Ascending aorta (tissue), 2 donors: ENCODE data around the gene AKIRIN2. TPM values are rescaled to one million over a fixed set of nuclear protein-coding genes. Genes with fewer than 3 reads are reported as not detected.

Source experiments
- DNase-seq, 2 donors: peaks; one replicate each; pipeline ENCODE4 v3.0.0-alpha.2; 2019; ENCODE audit warnings: low spot score in 2 of 2
- H3K27ac ChIP-seq, 2 donors: fragments of 200-600 bp; sonication (generic); one replicate each; pipeline ENCODE4 v1.5.1; 2016 to 2017; ENCODE audit warnings: mild to moderate bottlenecking in 1 of 2
- H3K27me3 ChIP-seq: fragments of 200-600 bp; sonication (generic); one replicate; pipeline ENCODE4 v1.5.1; 2017
- H3K36me3 ChIP-seq, 2 donors: fragments of 200-600 bp; sonication (generic); one replicate each; pipeline ENCODE4 v1.5.1; 2016
- H3K4me1 ChIP-seq, 2 donors: fragments of 200-600 bp; sonication (generic); one replicate each; pipeline ENCODE4 v1.5.1; 2016 to 2017; ENCODE audit warnings: mild to moderate bottlenecking in 1 of 2
- H3K4me3 ChIP-seq, 2 donors: fragments of 200-600 bp; sonication (generic); one replicate each; pipeline ENCODE4 v1.5.1; 2016 to 2017; ENCODE audit warnings: mild to moderate bottlenecking in 1 of 2
- H3K9me3 ChIP-seq, 2 donors: fragments of 200-600 bp; sonication (generic); one replicate each; pipeline ENCODE4 v1.5.1; 2016
- CTCF ChIP-seq, 3 experiments: fragments of 200-600 bp in 2 of 3; fragments of 450-650 bp in 1 of 3; sonication (generic) in 2 of 3; IDR thresholded peaks; one replicate each; pipeline ENCODE4 v1.5.1; 2016 to 2019; ENCODE audit warnings: antibody characterized with exemption in 3 of 3, mild to moderate bottlenecking in 1 of 3, moderate library complexity in 1 of 3
- intact Hi-C: fragments of 100-400 bp; cut with DNase I; formaldehyde crosslinking; loops from one replicate; pipeline ENCODE4 v1.15.1; 2023
- total RNA-seq: library from RNA; depleted of rRNA; stranded (reverse); fragments of >200 nt; gene quantifications from one replicate; pipeline ENCODE4 v1.1.0, GENCODE V29; 2016

AKIRIN2 gene
- total RNA-seq, 1 donor from 2014 or later: 39.1 TPM

- DNase-seq: no peak
- Histone ChIP-seq H3K4me1 (peaks cover 0 to 5% of the 10 kb centered on the region in 2 donors), H3K27me3 (no peaks in the 10 kb centered on the region), H3K4me3 (no peak overlapping the region), H3K27ac (peak overlapping the region in 1 of 2 donors; percentile 23), H3K9me3 (no peaks in the 10 kb centered on the region), H3K36me3 (peaks cover 0 to 13% of the 10 kb centered on the region in 2 donors)
- no peak for TF ChIP-seq CTCF (IDR thresholded peaks at IDR 0.05)
- intact Hi-C loops: no loop called here
Measured at GRCh38 chr6:87664921-87665485, 37.0 kb downstream of the AKIRIN2 start.

- TF ChIP-seq CTCF (IDR thresholded peaks at IDR 0.05): no peak
- DNase-seq: no peak
- H3K9me3 ChIP-seq: no peaks in the 10 kb centered on the region
- peaks cover 0 to 12% of the 10 kb centered on the region in 2 donors for H3K4me1 ChIP-seq
- peaks cover 0 to 8% of the 10 kb centered on the region in 2 donors for H3K36me3 ChIP-seq
- H3K27me3 ChIP-seq: no peaks in the 10 kb centered on the region
- H3K4me3 ChIP-seq: no peak overlapping the region
- intact Hi-C loops: no loop called here
- H3K27ac ChIP-seq: no peak overlapping the region
Measured at GRCh38 chr6:87663434-87663833, 38.6 kb downstream of the AKIRIN2 start.

GRCh38 chr6:87661503-87661902, 40.5 kb downstream of the AKIRIN2 start:
- Histone ChIP-seq H3K27me3 (no peaks in the 10 kb centered on the region), H3K4me3 (no peak overlapping the region), H3K9me3 (no peaks in the 10 kb centered on the region), H3K4me1 (peaks cover 0 to 13% of the 10 kb centered on the region in 2 donors), H3K27ac (peak overlapping the region; percentile 21 to 38), H3K36me3 (peaks cover 0 to 9% of the 10 kb centered on the region in 2 donors)
- no peak for TF ChIP-seq CTCF (IDR thresholded peaks at IDR 0.05)
- intact Hi-C loops: loop anchor here (2.0 kb wide), 1 partner anchor 73 kb away; the partner anchor contains the start of gene RARS2
- DNase-seq: no peak

- H3K27me3 ChIP-seq: no peaks in the 10 kb centered on the region
- no peaks in the 10 kb centered on the region for H3K9me3 ChIP-seq
- H3K4me3 ChIP-seq: no peak overlapping the region
- H3K27ac ChIP-seq: peak overlapping the region; percentile 21 to 67
- DNase-seq: no peak
- TF ChIP-seq CTCF (IDR thresholded peaks at IDR 0.05): no peak
- intact Hi-C loops: loop anchor here (2.0 kb wide), 1 partner anchor 72 kb away; the partner anchor contains the start of gene RARS2
- H3K4me1 ChIP-seq: peaks cover 0 to 13% of the 10 kb centered on the region in 2 donors
- peaks cover 0 to 9% of the 10 kb centered on the region in 2 donors for H3K36me3 ChIP-seq
Measured at GRCh38 chr6:87661016-87661415, 41.0 kb downstream of the AKIRIN2 start.

- TF ChIP-seq CTCF (IDR thresholded peaks at IDR 0.05): no peak
- no peaks in the 10 kb centered on the region for H3K27me3 ChIP-seq
- no peaks in the 10 kb centered on the region for H3K9me3 ChIP-seq
- peak overlapping the region; percentile 67 for H3K27ac ChIP-seq
- DNase-seq: no peak
- peaks cover 0 to 13% of the 10 kb centered on the region in 2 donors for H3K4me1 ChIP-seq
- intact Hi-C loops: loop anchor here (2.0 kb wide), 1 partner anchor 72 kb away; the partner anchor contains the start of gene RARS2
- H3K36me3 ChIP-seq: peaks cover 0 to 9% of the 10 kb centered on the region in 2 donors
- H3K4me3 ChIP-seq: no peak overlapping the region
Measured at GRCh38 chr6:87660226-87660911, 41.7 kb downstream of the AKIRIN2 start.
